Measurements from ENCODE around the gene GCSAML. TPM values are rescaled to one million over a fixed set of nuclear protein-coding genes. Genes with fewer than 3 reads are reported as not detected.
"Not testable (repeated sequence)": the region's sequence is repeated elsewhere in the genome, so short reads cannot be mapped to it uniquely, and the experiment has no call there.

The GCSAML gene
- not detected in 2 replicates for total RNA-seq (2014; rRNA removed; shearing (Covaris generic))

DNA sequence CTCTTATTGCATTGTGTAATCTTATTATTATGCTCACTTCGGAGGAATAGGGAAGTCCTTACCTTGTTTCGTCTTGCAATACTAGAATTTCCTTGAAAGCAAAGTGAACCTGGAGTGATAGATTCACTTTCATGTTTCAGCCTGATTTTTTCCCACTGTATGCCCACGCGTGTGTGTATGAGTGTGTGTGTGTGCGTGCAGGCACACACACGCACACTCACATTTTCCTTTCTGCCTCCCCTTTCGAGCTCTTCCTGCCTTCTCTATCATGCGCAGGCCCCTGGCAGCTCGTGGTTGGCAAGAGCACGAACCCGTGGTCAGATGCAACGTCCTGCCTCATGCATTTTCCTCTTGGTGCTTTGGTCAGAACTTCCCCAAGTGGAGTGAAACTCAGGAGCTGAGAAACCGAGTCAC is at the start of gene GCSAML:
Gene GCSAML, plus strand, starts transcription at position 366 of the 414 bp plus-strand sequence. CDS start 58 bp downstream, outside the sequence.
- H3K9me3 ChIP-seq (replicated peaks) = no peaks in the 10 kb centered on the region
- no peak for DNase-seq
- H3K4me1 ChIP-seq = no peaks in the 10 kb centered on the region
- no peaks in the 10 kb centered on the region for H3K36me3 ChIP-seq
- no peak within 1 kb of the TSS for H3K27ac ChIP-seq
- H3K27me3 ChIP-seq = no peaks in the 10 kb centered on the region
- no peak within 1 kb of the TSS for H3K4me3 ChIP-seq

DNA sequence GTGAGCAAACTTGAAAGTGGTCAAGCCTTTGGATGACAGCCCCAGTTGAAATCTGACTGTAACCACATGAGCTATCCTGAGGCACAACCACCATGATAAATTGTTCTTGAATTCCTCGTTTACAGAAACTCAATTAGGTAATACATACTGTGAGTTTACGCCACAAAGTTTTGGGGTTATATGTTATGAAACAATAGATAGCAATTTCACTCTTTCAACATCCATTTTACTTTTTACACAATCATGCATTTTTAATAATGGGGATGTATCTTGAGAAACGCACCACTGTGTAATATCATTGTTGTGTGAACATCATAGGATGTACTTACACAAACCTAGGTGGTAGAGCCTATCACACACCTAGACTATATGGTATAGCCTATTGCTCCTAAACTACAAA is 48.1 kb upstream of the GCSAML start:
- Histone ChIP-seq H3K27ac (no peak overlapping the region), H3K27me3 (no peaks in the 10 kb centered on the region), H3K4me1 (no peaks in the 10 kb centered on the region), H3K4me3 (no peak overlapping the region), H3K36me3 (no peaks in the 10 kb centered on the region), H3K9me3 (replicated peaks) (no peaks in the 10 kb centered on the region)
- DNase-seq = no peak

DNA sequence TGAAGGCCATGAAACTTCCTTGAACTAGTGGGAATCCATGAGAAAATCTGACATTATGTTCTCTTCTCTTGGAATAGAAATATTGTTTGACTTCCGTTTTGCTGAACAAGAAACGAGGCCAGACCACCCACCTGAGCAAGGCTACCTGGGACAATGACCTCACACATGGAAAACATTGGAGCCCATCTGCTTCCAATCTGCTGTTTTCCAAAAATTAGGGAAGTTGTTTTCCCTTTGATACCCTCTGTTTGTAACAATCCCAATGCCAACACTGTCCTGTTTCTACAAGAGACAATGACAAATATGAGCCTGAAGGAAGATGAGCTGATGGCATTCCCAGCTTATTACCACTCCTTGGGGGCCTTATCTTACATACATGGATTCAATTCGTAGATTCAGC is 42.1 kb upstream of the GCSAML start:
- Histone ChIP-seq H3K9me3 (replicated peaks) (no peaks in the 10 kb centered on the region), H3K4me3 (no peak overlapping the region), H3K27me3 (no peaks in the 10 kb centered on the region), H3K36me3 (no peaks in the 10 kb centered on the region), H3K4me1 (no peaks in the 10 kb centered on the region), H3K27ac (no peak overlapping the region)
- DNase-seq = no peak

DNA sequence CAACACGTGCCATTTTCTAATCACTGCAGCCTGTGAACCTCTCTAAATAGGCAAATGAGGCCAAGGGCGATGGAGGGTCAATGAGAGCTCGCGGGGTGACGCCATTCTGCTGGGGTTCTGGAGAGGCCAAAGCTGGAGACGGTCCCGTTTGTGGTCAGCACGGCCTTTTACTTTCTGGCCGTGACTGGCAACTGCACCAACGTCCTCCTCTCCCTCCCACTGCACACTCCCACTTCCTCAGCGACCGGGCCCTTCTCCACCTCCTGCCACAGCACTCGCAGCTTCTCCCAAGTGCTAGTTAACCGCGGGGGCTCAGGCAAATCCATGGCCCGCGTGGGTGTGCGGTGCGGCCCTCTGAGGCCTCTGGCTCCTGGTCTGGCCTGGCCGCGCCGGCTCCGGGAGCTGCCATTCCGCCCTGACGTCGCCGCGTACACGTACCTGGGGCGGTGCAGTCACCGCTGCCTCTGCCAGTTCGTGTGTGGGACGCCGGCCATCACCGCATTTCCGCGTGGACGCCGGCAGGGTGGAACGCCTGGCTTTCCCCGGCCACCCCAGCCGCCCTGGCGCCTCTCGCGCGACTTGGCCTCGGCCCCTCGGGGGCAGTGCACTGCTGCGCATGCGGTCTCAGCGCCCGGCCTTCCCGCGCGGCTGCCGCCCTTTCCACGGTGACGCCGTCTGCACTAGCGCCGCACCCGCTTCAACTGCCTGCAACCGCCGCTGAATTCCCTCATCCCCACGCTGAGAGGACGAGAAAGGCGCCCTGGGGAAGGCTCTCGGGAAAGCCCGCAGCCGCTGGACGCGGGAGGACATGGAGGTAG is 30.9 kb upstream of the GCSAML start:
- H3K9me3 ChIP-seq (replicated peaks) = no peaks in the 10 kb centered on the region
- H3K27ac ChIP-seq = no peak overlapping the region
- DNase-seq = no peak
- no peaks in the 10 kb centered on the region for H3K27me3 ChIP-seq
- no peak overlapping the region for H3K4me3 ChIP-seq
- no peaks in the 10 kb centered on the region for H3K4me1 ChIP-seq
- no peaks in the 10 kb centered on the region for H3K36me3 ChIP-seq

DNA sequence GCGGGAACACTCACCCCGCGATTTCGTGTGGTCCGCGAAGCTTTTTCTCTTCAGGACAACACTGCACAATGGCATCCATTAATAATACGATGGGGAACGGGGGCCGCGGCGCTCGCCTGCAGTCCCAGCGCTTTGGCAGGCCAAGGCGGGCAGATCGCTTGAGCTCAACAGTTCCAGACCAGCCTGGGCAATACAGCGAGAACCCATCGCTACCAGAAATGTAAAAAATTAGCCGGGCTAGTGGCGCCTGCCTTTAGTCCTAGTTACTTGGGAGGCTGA is 30.4 kb upstream of the GCSAML start:
- H3K27me3 ChIP-seq = no peaks in the 10 kb centered on the region
- no peak overlapping the region for H3K27ac ChIP-seq
- no peak overlapping the region for H3K4me3 ChIP-seq
- H3K4me1 ChIP-seq = no peaks in the 10 kb centered on the region
- no peaks in the 10 kb centered on the region for H3K36me3 ChIP-seq
- no peak for DNase-seq
- no peaks in the 10 kb centered on the region for H3K9me3 ChIP-seq (replicated peaks)

DNA sequence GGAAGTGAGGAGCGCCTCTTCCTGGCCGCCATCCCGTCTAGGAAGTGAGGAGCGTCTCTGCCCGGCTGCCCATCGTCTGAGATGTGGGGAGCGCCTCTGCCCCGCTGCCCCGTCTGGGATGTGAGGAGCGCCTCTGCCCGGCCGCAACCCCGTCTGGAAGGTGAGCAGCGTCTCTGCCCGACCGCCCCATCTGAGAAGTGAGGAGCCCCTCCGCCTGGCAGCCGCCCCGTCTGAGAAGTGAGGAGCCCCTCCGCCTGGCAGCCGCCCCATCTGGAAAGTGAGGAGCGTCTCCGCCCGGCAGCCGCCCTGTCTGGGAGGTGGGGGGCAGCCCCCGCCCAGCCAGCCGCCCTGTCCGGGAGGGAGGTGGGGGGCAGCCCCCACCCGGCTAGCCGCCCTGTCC is 27.0 kb upstream of the GCSAML start:
- not testable (repeated sequence) for DNase-seq; H3K27me3 ChIP-seq; H3K4me3 ChIP-seq; H3K27ac ChIP-seq; H3K9me3 ChIP-seq (replicated peaks); H3K4me1 ChIP-seq; H3K36me3 ChIP-seq

DNA sequence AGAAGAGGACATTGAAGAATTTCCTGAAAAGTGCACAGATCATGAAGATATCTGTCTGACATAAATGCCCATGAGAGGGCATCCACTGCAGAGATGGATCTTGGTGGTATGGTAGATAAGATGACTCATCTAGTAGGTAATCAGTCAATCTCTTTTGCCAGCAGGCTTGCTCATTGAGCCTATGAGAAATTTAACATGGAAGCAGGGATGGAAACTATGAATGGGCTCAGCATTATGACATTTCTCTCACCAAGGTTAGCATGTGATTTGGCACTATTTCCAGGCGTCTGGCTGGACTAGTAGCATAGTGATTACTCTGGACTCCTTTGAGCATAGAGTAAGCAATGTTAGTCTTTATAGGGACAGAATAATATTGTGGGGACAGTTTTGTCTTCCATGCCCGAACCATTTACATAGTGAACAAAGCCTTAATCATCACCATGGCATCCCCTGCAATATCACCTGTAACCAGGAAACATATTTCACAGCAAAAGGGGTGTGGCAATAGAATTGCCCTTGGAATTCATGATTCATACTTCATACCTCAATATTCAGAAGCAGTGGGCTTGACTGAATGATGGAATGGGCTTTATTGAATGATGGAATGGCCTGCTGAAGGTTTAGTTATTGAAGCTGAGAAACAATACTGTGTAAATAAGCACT is 20.0 kb upstream of the GCSAML start:
- Histone ChIP-seq H3K36me3 (no peaks in the 10 kb centered on the region), H3K9me3 (replicated peaks) (no peaks in the 10 kb centered on the region), H3K27ac (no peak overlapping the region), H3K27me3 (no peaks in the 10 kb centered on the region), H3K4me1 (no peaks in the 10 kb centered on the region), H3K4me3 (no peak overlapping the region)
- DNase-seq = no peak

DNA sequence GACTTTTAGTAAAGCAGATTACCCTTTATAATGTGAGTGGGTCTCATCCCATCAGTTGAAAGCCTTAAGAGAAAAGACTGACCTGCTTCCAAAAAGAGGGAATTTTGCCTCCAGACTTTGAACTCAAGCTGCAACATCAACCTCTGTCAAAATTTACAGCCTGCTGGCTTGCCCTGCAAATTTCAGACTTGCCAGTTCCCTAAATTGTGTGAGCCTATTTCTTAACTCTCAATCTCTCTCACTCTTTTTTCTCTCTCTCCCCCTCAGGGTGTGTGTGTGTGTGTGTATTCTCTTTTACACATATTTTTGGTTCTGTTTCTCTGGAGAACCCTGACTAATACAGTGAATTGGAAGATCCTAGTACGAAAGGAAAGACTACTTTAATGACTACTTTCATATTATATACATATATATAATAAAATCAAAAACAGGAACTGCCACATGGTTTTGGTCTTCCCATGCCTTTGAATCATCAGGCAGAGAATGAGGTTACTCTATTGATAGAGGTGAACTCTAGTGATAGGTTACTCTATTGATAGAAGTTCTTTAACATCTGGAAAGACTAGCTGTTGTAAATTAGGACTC is 19.1 kb upstream of the GCSAML start:
- Histone ChIP-seq H3K36me3 (no peaks in the 10 kb centered on the region), H3K27me3 (no peaks in the 10 kb centered on the region)

DNA sequence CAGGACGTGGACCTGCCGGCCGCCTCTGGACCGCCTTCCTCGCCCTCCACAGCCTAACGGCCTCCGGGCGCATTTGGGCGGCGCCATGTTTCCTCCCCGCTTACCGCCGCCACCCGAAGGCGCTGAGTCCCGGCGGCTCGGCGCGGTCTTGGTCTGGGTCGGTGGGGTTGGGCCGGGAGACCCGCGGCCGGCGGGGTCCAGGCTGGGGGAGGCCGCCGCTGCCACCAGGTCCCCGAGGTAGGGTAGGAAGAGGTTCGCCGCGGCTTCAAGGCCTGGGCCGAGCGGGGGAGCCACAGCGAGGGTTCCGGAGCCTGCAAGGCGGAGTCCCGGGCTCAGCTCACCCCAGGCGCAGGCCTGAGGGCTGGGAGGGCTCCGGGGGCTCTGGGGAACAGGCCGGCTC is 18.1 kb upstream of the GCSAML start:
- Histone ChIP-seq H3K4me1 (no peaks in the 10 kb centered on the region), H3K4me3 (no peak overlapping the region), H3K36me3 (no peaks in the 10 kb centered on the region), H3K27ac (no peak overlapping the region), H3K9me3 (replicated peaks) (no peaks in the 10 kb centered on the region), H3K27me3 (no peaks in the 10 kb centered on the region)
- no peak for DNase-seq

More for the DNA sequence above, 19.1 kb upstream of the GCSAML start:
- Histone ChIP-seq H3K4me3 (no peak overlapping the region), H3K27ac (no peak overlapping the region), H3K9me3 (replicated peaks) (no peaks in the 10 kb centered on the region), H3K4me1 (no peaks in the 10 kb centered on the region)
- no peak for DNase-seq

DNA sequence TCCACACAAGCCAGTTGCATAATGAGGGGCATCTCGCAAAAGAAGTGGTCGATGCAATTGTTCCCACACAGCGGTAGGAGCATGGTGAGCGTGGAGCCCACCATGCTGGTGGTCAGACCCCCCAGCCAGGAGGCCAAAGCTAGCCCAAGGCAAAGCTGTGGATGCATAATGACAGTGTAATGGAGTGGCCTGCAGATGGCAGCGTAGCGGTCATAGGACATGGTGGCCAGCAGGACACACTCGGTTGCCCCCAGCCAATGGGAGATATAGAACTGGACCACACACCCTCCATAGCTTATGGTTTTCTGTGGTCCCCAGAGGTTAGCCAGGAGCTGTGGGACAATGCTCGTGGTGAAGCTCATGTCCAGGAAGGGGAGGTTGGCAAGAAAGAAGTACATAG is 17.0 kb upstream of the GCSAML start:
- Histone ChIP-seq H3K36me3 (no peaks in the 10 kb centered on the region), H3K4me3 (no peak overlapping the region), H3K27me3 (no peaks in the 10 kb centered on the region), H3K4me1 (no peaks in the 10 kb centered on the region), H3K27ac (no peak overlapping the region), H3K9me3 (replicated peaks) (no peaks in the 10 kb centered on the region)
- DNase-seq = no peak

DNA sequence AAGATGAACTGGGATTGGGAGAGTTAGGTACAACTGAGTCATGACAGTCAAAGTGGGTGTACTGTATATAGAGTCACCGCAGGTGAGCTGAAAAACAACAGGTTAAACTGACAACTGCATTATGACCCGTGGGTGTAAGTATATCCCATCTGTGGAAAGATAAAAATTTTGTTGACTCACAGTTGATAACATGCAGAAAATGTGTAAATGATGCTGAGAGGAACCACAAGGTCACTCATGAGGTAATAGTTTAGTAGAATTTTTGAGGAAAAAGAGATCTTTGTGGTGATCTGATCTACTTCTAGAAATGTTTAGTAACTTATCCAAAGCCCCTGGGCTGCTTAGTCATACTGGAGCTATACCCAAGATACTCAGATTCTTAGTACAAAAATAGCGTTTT is 13.5 kb upstream of the GCSAML start:
- Histone ChIP-seq H3K27ac (no peak overlapping the region), H3K36me3 (no peaks in the 10 kb centered on the region), H3K4me1 (no peaks in the 10 kb centered on the region), H3K9me3 (replicated peaks) (no peaks in the 10 kb centered on the region), H3K27me3 (no peaks in the 10 kb centered on the region), H3K4me3 (no peak overlapping the region)
- no peak for DNase-seq

DNA sequence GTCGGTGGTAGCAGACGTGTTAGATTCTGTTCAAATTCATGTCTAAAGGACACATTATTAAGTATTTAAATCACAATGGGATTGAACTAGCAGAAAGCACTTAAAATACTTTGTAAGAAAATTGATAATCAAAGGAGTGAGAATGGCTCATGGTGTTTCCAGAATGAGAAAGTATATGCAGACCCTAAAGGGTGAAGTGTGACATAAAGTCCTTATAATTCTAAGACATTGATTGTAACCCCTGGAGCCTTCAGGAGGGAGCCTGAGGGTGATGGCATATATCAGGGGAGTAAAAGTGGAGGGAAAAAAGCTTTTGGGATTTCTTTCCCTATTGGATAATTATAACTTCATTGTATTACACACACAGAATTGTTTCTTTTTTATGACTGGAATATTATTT is 12.6 kb upstream of the GCSAML start, which contains the start of gene OR2C3:
Gene OR2C3, minus strand, starts transcription at position 101 of the 400 bp plus-strand sequence. CDS start 3,929 bp downstream, outside the sequence.
- H3K27ac ChIP-seq = no peak within 1 kb of the TSS
- H3K9me3 ChIP-seq (replicated peaks) = no peaks in the 10 kb centered on the region
- no peaks in the 10 kb centered on the region for H3K27me3 ChIP-seq
- no peak for DNase-seq
- no peaks in the 10 kb centered on the region for H3K36me3 ChIP-seq
- no peak within 1 kb of the TSS for H3K4me3 ChIP-seq
- no peaks in the 10 kb centered on the region for H3K4me1 ChIP-seq

DNA sequence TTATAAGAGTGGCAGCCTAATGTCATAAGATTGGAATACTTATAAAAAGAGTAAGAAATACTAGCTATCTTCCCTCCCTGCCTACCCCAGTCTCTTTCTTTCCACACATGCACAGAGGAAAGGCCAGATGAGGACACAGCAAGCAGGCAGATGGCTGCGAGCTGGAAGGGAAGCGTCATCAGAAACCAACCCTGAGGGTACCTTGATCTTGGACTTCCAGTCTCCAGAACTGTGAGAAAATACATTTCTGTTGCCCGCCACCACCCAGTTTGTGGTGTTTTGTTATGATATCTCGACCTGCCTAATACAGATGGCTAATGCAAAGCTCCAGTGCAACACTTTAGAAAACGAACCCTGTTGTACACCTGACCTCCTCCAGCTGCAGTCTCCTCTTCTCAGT is 10.4 kb upstream of the GCSAML start:
- no peak overlapping the region for H3K27ac ChIP-seq

DNA sequence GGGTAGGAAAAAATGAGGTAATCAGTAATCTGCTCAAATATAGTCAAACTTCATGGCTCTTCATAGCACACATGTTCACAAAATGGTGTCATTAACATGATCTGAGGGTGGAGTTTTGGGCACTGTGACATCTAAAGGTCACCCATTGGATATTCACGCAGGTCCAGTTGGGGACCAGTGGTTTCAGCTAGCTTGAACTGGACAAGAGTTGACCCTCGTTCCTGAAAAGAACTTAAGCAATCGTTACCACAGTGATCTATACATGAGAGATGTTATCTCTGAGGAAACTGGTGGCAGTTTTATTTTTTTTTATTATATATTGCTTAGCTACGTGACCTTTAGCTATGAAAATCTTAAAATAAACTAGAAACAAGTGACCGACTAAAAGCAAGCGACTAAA is 9.7 kb upstream of the GCSAML start:
- no peaks in the 10 kb centered on the region for H3K4me1 ChIP-seq
- no peaks in the 10 kb centered on the region for H3K36me3 ChIP-seq
- no peak for DNase-seq
- no peak overlapping the region for H3K4me3 ChIP-seq
- no peaks in the 10 kb centered on the region for H3K9me3 ChIP-seq (replicated peaks)
- no peaks in the 10 kb centered on the region for H3K27me3 ChIP-seq
- H3K27ac ChIP-seq = no peak overlapping the region

More for the DNA sequence above, 10.4 kb upstream of the GCSAML start:
- Histone ChIP-seq H3K4me3 (no peak overlapping the region), H3K36me3 (no peaks in the 10 kb centered on the region), H3K4me1 (no peaks in the 10 kb centered on the region), H3K9me3 (replicated peaks) (no peaks in the 10 kb centered on the region), H3K27me3 (no peaks in the 10 kb centered on the region)
- DNase-seq = no peak

DNA sequence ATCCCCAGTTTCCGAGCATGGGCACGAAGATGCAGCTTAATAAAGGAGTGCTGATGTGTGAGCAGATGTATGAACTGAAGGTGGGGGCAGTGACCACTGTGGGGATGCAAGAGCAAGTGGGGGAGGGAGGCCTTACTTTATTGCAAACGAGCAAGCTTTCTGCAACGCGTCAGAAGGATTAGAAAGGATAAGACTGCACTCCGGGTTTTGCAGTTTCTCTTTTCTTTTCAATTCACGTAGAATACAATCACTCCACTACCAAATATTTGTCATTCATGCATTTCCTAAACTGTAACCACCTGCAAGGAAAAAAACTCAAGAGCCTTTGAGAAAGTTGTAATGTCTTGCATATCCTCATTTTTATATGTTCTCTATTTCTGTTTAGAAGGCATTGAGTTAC is 8.4 kb upstream of the GCSAML start:
- no peak overlapping the region for H3K4me3 ChIP-seq
- no peaks in the 10 kb centered on the region for H3K27me3 ChIP-seq
- no peak overlapping the region for H3K27ac ChIP-seq
- no peaks in the 10 kb centered on the region for H3K36me3 ChIP-seq
- H3K4me1 ChIP-seq = no peaks in the 10 kb centered on the region
- H3K9me3 ChIP-seq (replicated peaks) = no peaks in the 10 kb centered on the region
- no peak for DNase-seq
